HEK293 (cell line): ENCODE measurements around the gene DSG3.

Source experiments
- CTCF ChIA-PET: fragments of 350-600 bp; formaldehyde crosslinking; extraction: SDS; loops from one replicate; lab custom pipeline; 2021; ENCODE audit warnings: antibody characterized with exemption; lab: Yijun Ruan, JAX
- POLR2A ChIA-PET: fragments of 300-600 bp; formaldehyde crosslinking; extraction: SDS; loops from one replicate; lab custom pipeline; 2020; ENCODE audit warnings: antibody characterized with exemption, inconsistent platforms; lab: Yijun Ruan, JAX
- H3K27ac ChIP-seq: fragments of 200-500 bp; sonication (Bioruptor generic); 2 replicates; pipeline ENCODE4 v1.5.1; 2014; ENCODE audit warnings: low read depth, low read length, control low read depth, inconsistent platforms; ENCODE audit errors: extremely low read depth
- H3K36me3 ChIP-seq, 2 experiments: fragments of 200-500 bp in 1 of 2; sonication (Bioruptor generic) in 1 of 2; 1 replicate in 1 of 2; 2 replicates in 1 of 2; pipeline ENCODE4 v1.5.1; 2014 to 2017; ENCODE audit warnings: inconsistent platforms in 2 of 2, low read length in 2 of 2; ENCODE audit not compliant: control insufficient read depth in 2 of 2, insufficient read depth in 1 of 2
- H3K4me1 ChIP-seq: fragments of 200-500 bp; sonication (Bioruptor generic); 2 replicates; pipeline ENCODE4 v1.5.1; 2014; ENCODE audit warnings: mild to moderate bottlenecking, low read length, inconsistent platforms; ENCODE audit not compliant: control insufficient read depth, insufficient read depth
- H3K4me3 ChIP-seq: 2 replicates; pipeline ENCODE4 v1.5.1; 2011; ENCODE audit warnings: low read depth, mild to moderate bottlenecking, control low read depth, low read length, moderate library complexity
- H3K9me3 ChIP-seq: fragments of 200-500 bp; sonication (Bioruptor generic); 2 replicates; pipeline ENCODE4 v1.5.1; 2014; ENCODE audit warnings: low read depth, low read length, inconsistent platforms; ENCODE audit not compliant: control insufficient read depth, insufficient read depth
- EGR2 ChIP-seq: fragments of 450-650 bp; formaldehyde crosslinking; IDR thresholded peaks from 2 replicates; pipeline ENCODE4 v1.5.1; 2016; ENCODE audit warnings: low read depth, missing biosample characterization, missing genetic modification characterization
- FEZF1 ChIP-seq: fragments of 450-650 bp; formaldehyde crosslinking; IDR thresholded peaks from 2 replicates; pipeline ENCODE4 v1.5.1; 2016; ENCODE audit warnings: missing biosample characterization, missing genetic modification characterization
- OVOL3 ChIP-seq: fragments of 450-650 bp; formaldehyde crosslinking; IDR thresholded peaks from 2 replicates; pipeline ENCODE4 v1.5.1; 2016; ENCODE audit warnings: missing biosample characterization, missing genetic modification characterization
- YY1 ChIP-seq: fragments of 450-650 bp; formaldehyde crosslinking; IDR thresholded peaks from 2 replicates; pipeline ENCODE4 v1.5.1; 2018; ENCODE audit warnings: missing biosample characterization, missing genetic modification characterization
- ZBTB20 ChIP-seq: fragments of 450-650 bp; formaldehyde crosslinking; IDR thresholded peaks from 2 replicates; pipeline ENCODE4 v1.5.1; 2016; ENCODE audit warnings: missing biosample characterization, missing genetic modification characterization
- ZNF175 ChIP-seq: fragments of 450-650 bp; formaldehyde crosslinking; IDR thresholded peaks from 2 replicates; pipeline ENCODE4 v1.5.1; 2016; ENCODE audit warnings: missing biosample characterization, missing genetic modification characterization
- ZNF324 ChIP-seq: fragments of 450-650 bp; formaldehyde crosslinking; IDR thresholded peaks from 2 replicates; pipeline ENCODE4 v1.5.1; 2016; ENCODE audit warnings: missing biosample characterization, missing genetic modification characterization
- ZNF354C ChIP-seq: fragments of 450-650 bp; formaldehyde crosslinking; IDR thresholded peaks from 2 replicates; pipeline ENCODE4 v1.5.1; 2016; ENCODE audit warnings: missing biosample characterization, missing genetic modification characterization, low read depth, borderline replicate concordance
- ZNF426 ChIP-seq: fragments of 450-650 bp; formaldehyde crosslinking; IDR thresholded peaks from 2 replicates; pipeline ENCODE4 v1.5.1; 2017; ENCODE audit warnings: missing biosample characterization, missing genetic modification characterization, mild to moderate bottlenecking, inconsistent platforms, moderate library complexity
- ZNF501 ChIP-seq: fragments of 450-650 bp; formaldehyde crosslinking; IDR thresholded peaks from 2 replicates; pipeline ENCODE4 v1.5.1; 2016; ENCODE audit warnings: missing biosample characterization, missing genetic modification characterization
- ZNF560 ChIP-seq: fragments of 450-650 bp; formaldehyde crosslinking; IDR thresholded peaks from 2 replicates; pipeline ENCODE4 v1.5.1; 2017; ENCODE audit warnings: missing biosample characterization, missing genetic modification characterization, borderline replicate concordance
- ZNF654 ChIP-seq: fragments of 450-650 bp; formaldehyde crosslinking; IDR thresholded peaks from 2 replicates; pipeline ENCODE4 v1.5.1; 2016; ENCODE audit warnings: low read depth, missing biosample characterization, missing genetic modification characterization
- ZNF707 ChIP-seq: fragments of 450-650 bp; formaldehyde crosslinking; IDR thresholded peaks from 2 replicates; pipeline ENCODE4 v1.5.1; 2016; ENCODE audit warnings: missing biosample characterization, missing genetic modification characterization
- ZNF792 ChIP-seq: fragments of 450-650 bp; formaldehyde crosslinking; IDR thresholded peaks from 2 replicates; pipeline ENCODE4 v1.5.1; 2016; ENCODE audit warnings: missing biosample characterization, missing genetic modification characterization
- ZNF843 ChIP-seq: fragments of 450-650 bp; formaldehyde crosslinking; IDR thresholded peaks from 2 replicates; pipeline ENCODE4 v1.5.1; 2016; ENCODE audit warnings: missing biosample characterization, missing genetic modification characterization
- TF ChIP-seq, protein P1 (sequence below): fragments of 450-650 bp; formaldehyde crosslinking; IDR thresholded peaks from 2 replicates; pipeline ENCODE4; 2016; ENCODE audit warnings: missing biosample characterization, missing genetic modification characterization
- TF ChIP-seq, protein P2 (sequence below): fragments of 450-650 bp; formaldehyde crosslinking; IDR thresholded peaks from 2 replicates; pipeline ENCODE4 v1.5.1; 2017; ENCODE audit warnings: missing biosample characterization, missing genetic modification characterization
- TF ChIP-seq, protein P3 (sequence below): fragments of 450-650 bp; formaldehyde crosslinking; IDR thresholded peaks from 2 replicates; pipeline ENCODE4 v1.5.0; 2017; ENCODE audit warnings: missing biosample characterization, missing genetic modification characterization, borderline replicate concordance
- TF ChIP-seq, protein P4 (sequence below): fragments of 450-650 bp; formaldehyde crosslinking; IDR thresholded peaks from 2 replicates; pipeline ENCODE4 v1.5.1; 2016; ENCODE audit warnings: missing biosample characterization, missing genetic modification characterization
- TF ChIP-seq, protein P5 (sequence below): fragments of 450-650 bp; formaldehyde crosslinking; IDR thresholded peaks from 2 replicates; pipeline ENCODE4 v1.5.1; 2016; ENCODE audit warnings: missing biosample characterization, missing genetic modification characterization

Gene DSG3

DNA sequence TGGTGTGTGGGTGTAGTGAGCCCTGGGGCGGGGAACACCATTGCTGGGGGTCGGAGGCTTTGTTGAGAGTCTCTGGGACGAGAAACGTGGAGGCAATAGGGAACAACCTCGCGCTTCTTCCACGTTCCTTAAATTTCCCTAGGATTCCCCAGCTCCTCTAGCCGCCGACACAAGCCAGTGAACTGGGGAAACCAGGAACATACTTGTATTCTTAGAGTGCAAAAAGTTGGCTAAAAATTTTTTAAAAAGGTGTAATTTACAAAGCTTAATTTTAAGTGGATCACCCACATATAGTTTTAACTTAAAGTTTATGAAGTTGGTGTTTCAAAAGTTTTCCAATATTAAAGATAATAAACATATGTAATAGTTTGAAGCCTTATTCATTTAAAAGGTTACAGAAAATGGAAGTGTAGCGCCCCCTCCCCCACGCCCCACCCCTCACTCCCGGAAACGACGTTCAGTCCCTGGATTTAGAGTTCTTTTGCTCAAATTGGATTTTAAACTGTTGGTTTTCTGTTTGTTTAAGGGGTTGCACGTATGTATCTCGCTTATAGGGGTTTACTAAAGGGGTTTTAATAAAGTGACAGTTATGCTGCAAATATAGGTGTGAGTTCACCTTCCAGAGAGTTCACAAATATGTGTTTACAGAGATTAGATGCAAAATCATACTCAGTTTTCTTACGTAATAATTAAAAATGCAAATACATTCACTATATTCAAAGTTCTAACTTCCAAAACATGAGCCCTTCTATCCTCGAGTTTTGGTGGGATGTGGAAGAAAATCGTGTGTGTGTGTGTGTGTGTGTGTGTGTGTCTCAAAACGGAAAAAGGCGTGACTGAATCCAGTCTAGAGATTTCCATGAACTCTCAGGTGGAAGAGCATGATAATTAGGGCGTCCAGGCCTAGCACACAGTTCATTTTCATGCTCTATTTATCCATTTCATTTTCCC is 51.3 kb downstream of the DSG3 start (continued):
- TF ChIP-seq ZNF792 (tag by site-specific recombination): no peak
- TF ChIP-seq EGR2 (tag by site-specific recombination): peak; percentile 49; the same call in 1 of the 2 replicates
- no peak for TF ChIP-seq OVOL3 (tag by site-specific recombination)
- TF ChIP-seq ZNF175 (tag by site-specific recombination): no peak
- no peak for TF ChIP-seq ZNF843 (tag by site-specific recombination)
- TF ChIP-seq ZNF426 (tag by site-specific recombination): no peak
- TF ChIP-seq ZNF560 (tag by site-specific recombination): no peak
- TF ChIP-seq ZNF654: no peak
- TF ChIP-seq YY1 (tag by site-specific recombination): no peak
- TF ChIP-seq ZNF324 (tag by site-specific recombination): no peak
- TF ChIP-seq, protein P1, sequence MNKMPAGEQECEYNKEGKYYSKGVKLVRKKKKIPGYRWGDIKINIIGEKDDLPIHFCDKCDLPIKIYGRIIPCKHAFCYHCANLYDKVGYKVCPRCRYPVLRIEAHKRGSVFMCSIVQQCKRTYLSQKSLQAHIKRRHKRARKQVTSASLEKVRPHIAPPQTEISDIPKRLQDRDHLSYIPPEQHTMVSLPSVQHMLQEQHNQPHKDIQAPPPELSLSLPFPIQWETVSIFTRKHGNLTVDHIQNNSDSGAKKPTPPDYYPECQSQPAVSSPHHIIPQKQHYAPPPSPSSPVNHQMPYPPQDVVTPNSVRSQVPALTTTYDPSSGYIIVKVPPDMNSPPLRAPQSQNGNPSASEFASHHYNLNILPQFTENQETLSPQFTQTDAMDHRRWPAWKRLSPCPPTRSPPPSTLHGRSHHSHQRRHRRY (tag by site-specific recombination): no peak
- 0 out of 2 replicates have a peak, but pooled peaks have one; percentile 16 for TF ChIP-seq ZNF501 (tag by site-specific recombination)
- TF ChIP-seq, protein P2, sequence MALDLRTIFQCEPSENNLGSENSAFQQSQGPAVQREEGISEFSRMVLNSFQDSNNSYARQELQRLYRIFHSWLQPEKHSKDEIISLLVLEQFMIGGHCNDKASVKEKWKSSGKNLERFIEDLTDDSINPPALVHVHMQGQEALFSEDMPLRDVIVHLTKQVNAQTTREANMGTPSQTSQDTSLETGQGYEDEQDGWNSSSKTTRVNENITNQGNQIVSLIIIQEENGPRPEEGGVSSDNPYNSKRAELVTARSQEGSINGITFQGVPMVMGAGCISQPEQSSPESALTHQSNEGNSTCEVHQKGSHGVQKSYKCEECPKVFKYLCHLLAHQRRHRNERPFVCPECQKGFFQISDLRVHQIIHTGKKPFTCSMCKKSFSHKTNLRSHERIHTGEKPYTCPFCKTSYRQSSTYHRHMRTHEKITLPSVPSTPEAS (tag by site-specific recombination): peak; percentile 74
- no peak for TF ChIP-seq FEZF1 (tag by site-specific recombination)
- TF ChIP-seq, all 188 proteins: peak for 17

DNA sequence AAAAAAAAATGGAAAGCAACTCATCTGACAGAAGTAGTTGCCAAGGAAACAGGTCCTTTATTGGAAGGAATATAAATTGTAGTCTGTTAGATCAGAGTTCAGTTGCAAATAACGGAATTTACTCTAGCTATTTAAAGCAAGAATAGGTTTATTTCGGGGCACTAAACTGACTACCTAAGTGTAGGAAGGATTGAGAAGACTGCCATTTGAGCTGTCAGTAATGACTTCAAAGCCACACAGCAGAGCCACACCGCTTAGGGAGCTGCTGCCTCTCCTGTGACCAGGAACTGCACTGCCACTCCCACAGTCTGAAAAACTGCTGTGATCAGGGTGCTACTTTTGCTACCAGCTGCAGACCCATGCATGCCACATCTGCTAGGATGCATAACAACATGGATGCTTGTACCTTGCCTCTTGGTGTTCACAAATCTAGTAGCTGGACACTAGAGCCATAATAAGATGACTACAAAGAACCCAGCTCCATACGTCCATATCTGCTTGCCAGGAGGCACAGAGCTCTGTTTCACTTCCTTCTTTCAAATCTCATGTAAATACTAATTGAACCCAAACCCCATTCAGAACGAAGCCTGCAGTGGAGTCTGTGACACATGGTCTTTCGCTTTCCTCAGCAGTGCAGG is 52.6 kb downstream of the DSG3 start:
- Histone ChIP-seq H3K4me1 (no peaks in the 10 kb centered on the region), H3K36me3 (peaks cover 0 to 4% of the 10 kb centered on the region in 2 experiments; a peak in 1 of 3 replicates), H3K27ac (no peak overlapping the region), H3K9me3 (no peaks in the 10 kb centered on the region), H3K4me3 (no peak overlapping the region)
- TF ChIP-seq, protein P3, sequence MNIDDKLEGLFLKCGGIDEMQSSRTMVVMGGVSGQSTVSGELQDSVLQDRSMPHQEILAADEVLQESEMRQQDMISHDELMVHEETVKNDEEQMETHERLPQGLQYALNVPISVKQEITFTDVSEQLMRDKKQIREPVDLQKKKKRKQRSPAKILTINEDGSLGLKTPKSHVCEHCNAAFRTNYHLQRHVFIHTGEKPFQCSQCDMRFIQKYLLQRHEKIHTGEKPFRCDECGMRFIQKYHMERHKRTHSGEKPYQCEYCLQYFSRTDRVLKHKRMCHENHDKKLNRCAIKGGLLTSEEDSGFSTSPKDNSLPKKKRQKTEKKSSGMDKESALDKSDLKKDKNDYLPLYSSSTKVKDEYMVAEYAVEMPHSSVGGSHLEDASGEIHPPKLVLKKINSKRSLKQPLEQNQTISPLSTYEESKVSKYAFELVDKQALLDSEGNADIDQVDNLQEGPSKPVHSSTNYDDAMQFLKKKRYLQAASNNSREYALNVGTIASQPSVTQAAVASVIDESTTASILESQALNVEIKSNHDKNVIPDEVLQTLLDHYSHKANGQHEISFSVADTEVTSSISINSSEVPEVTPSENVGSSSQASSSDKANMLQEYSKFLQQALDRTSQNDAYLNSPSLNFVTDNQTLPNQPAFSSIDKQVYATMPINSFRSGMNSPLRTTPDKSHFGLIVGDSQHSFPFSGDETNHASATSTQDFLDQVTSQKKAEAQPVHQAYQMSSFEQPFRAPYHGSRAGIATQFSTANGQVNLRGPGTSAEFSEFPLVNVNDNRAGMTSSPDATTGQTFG (tag by site-specific recombination): no peak
- no peak for TF ChIP-seq ZNF354C (tag by site-specific recombination)
- TF ChIP-seq, protein P4, sequence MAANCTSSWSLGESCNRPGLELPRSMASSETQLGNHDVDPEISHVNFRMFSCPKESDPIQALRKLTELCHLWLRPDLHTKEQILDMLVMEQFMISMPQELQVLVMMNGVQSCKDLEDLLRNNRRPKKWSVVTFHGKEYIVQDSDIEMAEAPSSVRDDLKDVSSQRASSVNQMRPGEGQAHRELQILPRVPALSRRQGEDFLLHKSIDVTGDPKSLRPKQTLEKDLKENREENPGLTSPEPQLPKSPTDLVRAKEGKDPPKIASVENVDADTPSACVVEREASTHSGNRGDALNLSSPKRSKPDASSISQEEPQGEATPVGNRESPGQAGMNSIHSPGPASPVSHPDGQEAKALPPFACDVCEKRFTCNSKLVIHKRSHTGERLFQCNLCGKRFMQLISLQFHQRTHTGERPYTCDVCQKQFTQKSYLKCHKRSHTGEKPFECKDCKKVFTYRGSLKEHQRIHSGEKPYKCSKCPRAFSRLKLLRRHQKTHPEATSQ (tag by site-specific recombination): no peak
- no peak for TF ChIP-seq ZNF501 (tag by site-specific recombination)
- TF ChIP-seq, protein P5, sequence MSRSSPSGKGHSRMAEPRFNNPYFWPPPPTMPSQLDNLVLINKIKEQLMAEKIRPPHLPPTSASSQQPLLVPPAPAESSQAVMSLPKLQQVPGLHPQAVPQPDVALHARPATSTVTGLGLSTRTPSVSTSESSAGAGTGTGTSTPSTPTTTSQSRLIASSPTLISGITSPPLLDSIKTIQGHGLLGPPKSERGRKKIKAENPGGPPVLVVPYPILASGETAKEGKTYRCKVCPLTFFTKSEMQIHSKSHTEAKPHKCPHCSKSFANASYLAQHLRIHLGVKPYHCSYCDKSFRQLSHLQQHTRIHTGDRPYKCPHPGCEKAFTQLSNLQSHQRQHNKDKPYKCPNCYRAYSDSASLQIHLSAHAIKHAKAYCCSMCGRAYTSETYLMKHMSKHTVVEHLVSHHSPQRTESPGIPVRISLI (tag by site-specific recombination): 0 out of 2 replicates have a peak, but pooled peaks have one; percentile 30
- TF ChIP-seq ZBTB20 (tag by site-specific recombination): no peak
- no peak for TF ChIP-seq ZNF707
- ChIA-PET POLR2A (interaction anchor here (0.7 kb wide), 1 partner anchor 460 kb away, joined by 6 read pairs; no protein-coding TSS in a partner anchor), CTCF (interaction anchor here (1.6 kb wide), 1 partner anchor 9 kb away, joined by 6 read pairs; no protein-coding TSS in a partner anchor)
